MM.1S (cell line): ENCODE results near the gene PRKCE.

ENCODE experiments used
- DNase-seq: peaks from one replicate; pipeline ENCODE4 v3.0.0-alpha.2; 2015
- H2AFZ ChIP-seq: fragments of 300-600 bp; sonication (generic); 2 replicates; pipeline ENCODE4 v1.6.0; 2016; ENCODE audit warnings: antibody characterized with exemption, low read length
- H3F3A ChIP-seq: fragments of 300-600 bp; sonication (generic); 2 replicates; pipeline ENCODE4 v1.6.1; 2016; ENCODE audit warnings: mild to moderate bottlenecking, antibody characterized with exemption, low read length, moderate library complexity, mixed read lengths; ENCODE audit not compliant: insufficient read depth
- H3K27ac ChIP-seq: fragments of 300-600 bp; sonication (generic); 2 replicates; pipeline ENCODE4 v1.5.1; 2016; ENCODE audit warnings: mild to moderate bottlenecking, low read length
- H3K27me3 ChIP-seq: fragments of 300-600 bp; sonication (generic); replicated peaks from 2 replicates; pipeline ENCODE4 v1.6.0; 2016; ENCODE audit warnings: low read length; ENCODE audit not compliant: insufficient read depth
- H3K36me3 ChIP-seq: fragments of 300-600 bp; sonication (generic); replicated peaks from 2 replicates; pipeline ENCODE4 v1.6.1; 2016; ENCODE audit warnings: mild to moderate bottlenecking, low read length, mixed read lengths; ENCODE audit not compliant: insufficient read depth
- H3K4me1 ChIP-seq: fragments of 300-600 bp; sonication (generic); 2 replicates; pipeline ENCODE4 v1.6.1; 2016; ENCODE audit warnings: low read length, mixed read lengths
- H3K4me2 ChIP-seq: fragments of 300-600 bp; sonication (generic); 2 replicates; pipeline ENCODE4 v1.6.0; 2016; ENCODE audit warnings: low read depth, low read length
- H3K4me3 ChIP-seq: fragments of 300-600 bp; sonication (generic); 2 replicates; pipeline ENCODE4 v1.5.1; 2016; ENCODE audit warnings: low read length, mixed read lengths
- H3K79me2 ChIP-seq: fragments of 300-600 bp; sonication (generic); 2 replicates; pipeline ENCODE4 v1.6.1; 2016; ENCODE audit warnings: mixed run types, low read length, mixed read lengths
- H3K9ac ChIP-seq: fragments of 300-600 bp; sonication (generic); 2 replicates; pipeline ENCODE4 v1.6.1; 2016; ENCODE audit warnings: low read length, mixed read lengths
- H3K9me2 ChIP-seq: fragments of 300-600 bp; sonication (generic); replicated peaks from 2 replicates; pipeline ENCODE4 v1.6.1; 2016; ENCODE audit warnings: mild to moderate bottlenecking, low read length, mixed read lengths; ENCODE audit not compliant: insufficient read depth
- H3K9me3 ChIP-seq: fragments of 300-600 bp; sonication (generic); replicated peaks from 2 replicates; pipeline ENCODE4 v1.6.1; 2016; ENCODE audit warnings: mild to moderate bottlenecking, low read length, mixed read lengths; ENCODE audit not compliant: insufficient read depth
- H4K20me1 ChIP-seq: fragments of 300-600 bp; sonication (generic); 2 replicates; pipeline ENCODE4 v1.6.1; 2016; ENCODE audit warnings: mild to moderate bottlenecking, low read length, moderate library complexity, mixed read lengths; ENCODE audit not compliant: insufficient read depth
- CTCF ChIP-seq: fragments of 300-600 bp; sonication (generic); IDR thresholded peaks from 2 replicates; pipeline ENCODE4 v1.5.1; 2016; ENCODE audit warnings: antibody characterized with exemption, low read length, mixed read lengths
- EZH2 ChIP-seq: fragments of 300-600 bp; sonication (generic); optimal IDR thresholded peaks from 2 replicates; pipeline ENCODE3; 2017; ENCODE audit warnings: low read depth, mild to moderate bottlenecking, antibody characterized with exemption, low read length, mixed read lengths
- EZH2phosphoT487 ChIP-seq: fragments of 300-600 bp; sonication (generic); IDR thresholded peaks from 2 replicates; pipeline ENCODE4 v1.6.1; 2018; ENCODE audit warnings: antibody characterized with exemption, low read length

The PRKCE gene

GRCh38 chr2:46175419-46175818 lies 523.9 kb downstream of the PRKCE start:
- TF ChIP-seq EZH2 (no peak), CTCF (no peak), EZH2phosphoT487 (no peak)
- no peak overlapping the region for H3K9ac ChIP-seq
- no peaks in the 10 kb centered on the region for H3F3A ChIP-seq
- no peaks in the 10 kb centered on the region for H3K36me3 ChIP-seq
- H3K4me1 ChIP-seq = no peaks in the 10 kb centered on the region
- no peaks in the 10 kb centered on the region for H3K9me3 ChIP-seq
- H4K20me1 ChIP-seq = no peaks in the 10 kb centered on the region
- no peaks in the 10 kb centered on the region for H3K27me3 ChIP-seq
- H3K4me3 ChIP-seq = no peak overlapping the region
- no peak overlapping the region for H3K27ac ChIP-seq
- H2AFZ ChIP-seq = no peak overlapping the region
- no peaks in the 10 kb centered on the region for H3K9me2 ChIP-seq
- no peaks in the 10 kb centered on the region for H3K79me2 ChIP-seq
- H3K4me2 ChIP-seq = no peak overlapping the region
- no peak for DNase-seq

GRCh38 chr2:46177461-46178089 lies 526.1 kb downstream of the PRKCE start:
- Histone ChIP-seq H3K4me3 (no peak overlapping the region), H3K4me1 (no peaks in the 10 kb centered on the region), H3K79me2 (no peaks in the 10 kb centered on the region), H3K4me2 (no peak overlapping the region), H3K36me3 (no peaks in the 10 kb centered on the region), H3K27ac (no peak overlapping the region), H3K9me2 (no peaks in the 10 kb centered on the region), H3K9me3 (no peaks in the 10 kb centered on the region), H3K27me3 (no peaks in the 10 kb centered on the region), H2AFZ (no peak overlapping the region), H4K20me1 (no peaks in the 10 kb centered on the region), H3F3A (no peaks in the 10 kb centered on the region), H3K9ac (no peak overlapping the region)
- no peak for TF ChIP-seq EZH2
- no peak for TF ChIP-seq EZH2phosphoT487
- no peak for TF ChIP-seq CTCF
- no peak for DNase-seq

- no peak for TF ChIP-seq EZH2phosphoT487
- TF ChIP-seq EZH2 = no peak
- TF ChIP-seq CTCF = no peak
Observed at GRCh38 chr2:46179037-46179621, 527.7 kb downstream of the PRKCE start.

More at GRCh38 chr2:46179037-46179621, 527.7 kb downstream of the PRKCE start:
- H3K9me3 ChIP-seq = no peaks in the 10 kb centered on the region
- H3K36me3 ChIP-seq = no peaks in the 10 kb centered on the region
- no peak overlapping the region for H3K4me3 ChIP-seq
- H4K20me1 ChIP-seq = no peaks in the 10 kb centered on the region
- no peak overlapping the region for H3K27ac ChIP-seq
- DNase-seq = no peak
- H3K9me2 ChIP-seq = no peaks in the 10 kb centered on the region
- H3K4me1 ChIP-seq = no peaks in the 10 kb centered on the region
- no peak overlapping the region for H3K4me2 ChIP-seq
- H3F3A ChIP-seq = no peaks in the 10 kb centered on the region
- no peak overlapping the region for H3K9ac ChIP-seq
- no peaks in the 10 kb centered on the region for H3K27me3 ChIP-seq
- no peaks in the 10 kb centered on the region for H3K79me2 ChIP-seq
- no peak overlapping the region for H2AFZ ChIP-seq
